WTC11 (cell line): ENCODE data around the gene NINJ2. TPM values are rescaled to one million over a fixed set of nuclear protein-coding genes. Genes with fewer than 3 reads are reported as not detected.
"Not testable (repeated sequence)": the region's sequence is repeated elsewhere in the genome, so short reads cannot be mapped to it uniquely, and the experiment has no call there.

ENCODE experiments used
- ATAC-seq: fragments of 200-7000 bp; cut with Tn5 transposase; 2 replicates; pipeline ENCODE4 v1.10.0; 2021; ENCODE audit warnings: mild to moderate bottlenecking, moderate library complexity
- CTCF ChIA-PET: fragments of 300-600 bp; sonication (Branson Sonifier 250); formaldehyde crosslinking; loops from one replicate; lab custom pipeline; 2021; ENCODE audit warnings: antibody characterized with exemption; lab: Charles Lee
- POLR2A ChIA-PET: fragments of 350-600 bp; sonication (Branson Sonifier 250); formaldehyde crosslinking; loops from one replicate; lab custom pipeline; 2021; ENCODE audit warnings: antibody characterized with exemption; lab: Charles Lee
- DNase-seq: peaks from one replicate; pipeline ENCODE4 v3.0.0; 2021; ENCODE audit warnings: low spot score
- H3K27ac Mint-ChIP-seq: 2 replicates; pipeline ENCODE4 v1.8.0; 2021; ENCODE audit warnings: mixed read lengths
- H3K27me3 Mint-ChIP-seq: 2 replicates; pipeline ENCODE4 v1.8.0; 2021; ENCODE audit warnings: low read depth, mild to moderate bottlenecking, moderate library complexity, mixed read lengths
- H3K36me3 Mint-ChIP-seq: 2 replicates; pipeline ENCODE4 v1.8.0; 2021; ENCODE audit warnings: mixed read lengths
- H3K4me1 Mint-ChIP-seq: 2 replicates; pipeline ENCODE4 v1.8.0; 2022; ENCODE audit warnings: mixed read lengths
- H3K4me3 Mint-ChIP-seq: 2 replicates; pipeline ENCODE4 v1.8.0; 2021; ENCODE audit warnings: mild to moderate bottlenecking, moderate library complexity, mixed read lengths
- H3K9me3 Mint-ChIP-seq: 2 replicates; pipeline ENCODE4 v1.8.0; 2021; ENCODE audit warnings: mixed read lengths
- ATF1 ChIP-seq: sonication (generic); formaldehyde crosslinking; IDR thresholded peaks from 2 replicates; pipeline ENCODE4 v1.8.1; 2023; ENCODE audit warnings: mild to moderate bottlenecking, moderate library complexity, missing genetic modification reagents
- CREM ChIP-seq: sonication (generic); formaldehyde crosslinking; IDR thresholded peaks from 2 replicates; pipeline ENCODE4 v1.8.1; 2022; ENCODE audit warnings: mild to moderate bottlenecking, missing genetic modification reagents, moderate library complexity
- ELF4 ChIP-seq: sonication (generic); formaldehyde crosslinking; IDR thresholded peaks from 2 replicates; pipeline ENCODE4 v1.8.1; 2022; ENCODE audit warnings: low read depth, mild to moderate bottlenecking, moderate library complexity, missing genetic modification reagents
- EMX1 ChIP-seq: fragments of 250-450 bp; sonication (Bioruptor Pico); IDR thresholded peaks from 2 replicates; pipeline ENCODE4 v1.8.0; 2021; ENCODE audit warnings: mild to moderate bottlenecking
- GABPB1 ChIP-seq: sonication (generic); formaldehyde crosslinking; IDR thresholded peaks from 2 replicates; pipeline ENCODE4 v1.8.1; 2023; ENCODE audit warnings: mild to moderate bottlenecking, missing genetic modification reagents
- GRHL2 ChIP-seq: fragments of 250-450 bp; sonication (Bioruptor Pico); IDR thresholded peaks from 2 replicates; pipeline ENCODE4 v1.8.0; 2022; ENCODE audit warnings: mild to moderate bottlenecking, moderate library complexity; ENCODE audit not compliant: insufficient replicate concordance, severe bottlenecking
- KAT7 ChIP-seq: sonication (generic); formaldehyde crosslinking; IDR thresholded peaks from 2 replicates; pipeline ENCODE4 v1.8.1; 2023; ENCODE audit warnings: missing genetic modification reagents, mild to moderate bottlenecking, borderline replicate concordance
- PRRX2 ChIP-seq: fragments of 250-450 bp; sonication (Bioruptor Pico); IDR thresholded peaks from 2 replicates; pipeline ENCODE4 v1.8.0; 2021; ENCODE audit warnings: mild to moderate bottlenecking
- TEAD1 ChIP-seq: sonication (generic); formaldehyde crosslinking; IDR thresholded peaks from 2 replicates; pipeline ENCODE4 v1.8.0; 2022; ENCODE audit warnings: mild to moderate bottlenecking, missing genetic modification reagents
- TEAD4 ChIP-seq: sonication (generic); formaldehyde crosslinking; IDR thresholded peaks from 2 replicates; pipeline ENCODE4 v1.8.0; 2022; ENCODE audit warnings: mild to moderate bottlenecking, missing genetic modification reagents
- TP53 ChIP-seq: sonication (generic); formaldehyde crosslinking; IDR thresholded peaks from 2 replicates; pipeline ENCODE4 v1.8.1; 2023; ENCODE audit warnings: mild to moderate bottlenecking, missing genetic modification reagents
- ZNF219 ChIP-seq: sonication (generic); formaldehyde crosslinking; IDR thresholded peaks from 2 replicates; pipeline ENCODE4 v1.8.0; 2023; ENCODE audit warnings: missing genetic modification reagents, mild to moderate bottlenecking, borderline replicate concordance
- ZNF232 ChIP-seq: sonication (generic); formaldehyde crosslinking; IDR thresholded peaks from 2 replicates; pipeline ENCODE4 v1.8.0; 2022; ENCODE audit warnings: mild to moderate bottlenecking, missing genetic modification reagents
- ZNF317 ChIP-seq: sonication (generic); formaldehyde crosslinking; IDR thresholded peaks from 2 replicates; pipeline ENCODE4 v1.8.1; 2023; ENCODE audit warnings: low read depth, mild to moderate bottlenecking, moderate library complexity, missing genetic modification reagents, borderline replicate concordance
- ZNF396 ChIP-seq: fragments of 250-450 bp; sonication (Bioruptor Pico); IDR thresholded peaks from 2 replicates; pipeline ENCODE4 v1.8.0; 2021; ENCODE audit warnings: mild to moderate bottlenecking, moderate library complexity, borderline replicate concordance
- ZNF671 ChIP-seq: fragments of 250-450 bp; sonication (Bioruptor Pico); IDR thresholded peaks from 2 replicates; pipeline ENCODE4 v1.8.0; 2021; ENCODE audit warnings: mild to moderate bottlenecking
- total RNA-seq: library from RNA; stranded (reverse); gene quantifications from 3 replicates; pipeline ENCODE4 v1.2.3, GENCODE V29; 2021
- TF ChIP-seq, protein P1 (sequence below): sonication (generic); formaldehyde crosslinking; IDR thresholded peaks from 2 replicates; pipeline ENCODE4 v1.8.1; 2022; ENCODE audit warnings: mild to moderate bottlenecking, moderate library complexity, missing genetic modification reagents
- TF ChIP-seq, protein P2 (sequence below): sonication (generic); formaldehyde crosslinking; IDR thresholded peaks from 2 replicates; pipeline ENCODE4 v1.8.0; 2023; ENCODE audit warnings: missing genetic modification reagents, mild to moderate bottlenecking, borderline replicate concordance
- TF ChIP-seq, protein P3 (sequence below): sonication (generic); formaldehyde crosslinking; conservative IDR thresholded peaks from 2 replicates; pipeline ENCODE4 v1.8.1; 2022; ENCODE audit warnings: mild to moderate bottlenecking, missing genetic modification reagents

Gene NINJ2
- total RNA-seq, 1 experiment from 2014 or later, result 0.42 TPM

DNA sequence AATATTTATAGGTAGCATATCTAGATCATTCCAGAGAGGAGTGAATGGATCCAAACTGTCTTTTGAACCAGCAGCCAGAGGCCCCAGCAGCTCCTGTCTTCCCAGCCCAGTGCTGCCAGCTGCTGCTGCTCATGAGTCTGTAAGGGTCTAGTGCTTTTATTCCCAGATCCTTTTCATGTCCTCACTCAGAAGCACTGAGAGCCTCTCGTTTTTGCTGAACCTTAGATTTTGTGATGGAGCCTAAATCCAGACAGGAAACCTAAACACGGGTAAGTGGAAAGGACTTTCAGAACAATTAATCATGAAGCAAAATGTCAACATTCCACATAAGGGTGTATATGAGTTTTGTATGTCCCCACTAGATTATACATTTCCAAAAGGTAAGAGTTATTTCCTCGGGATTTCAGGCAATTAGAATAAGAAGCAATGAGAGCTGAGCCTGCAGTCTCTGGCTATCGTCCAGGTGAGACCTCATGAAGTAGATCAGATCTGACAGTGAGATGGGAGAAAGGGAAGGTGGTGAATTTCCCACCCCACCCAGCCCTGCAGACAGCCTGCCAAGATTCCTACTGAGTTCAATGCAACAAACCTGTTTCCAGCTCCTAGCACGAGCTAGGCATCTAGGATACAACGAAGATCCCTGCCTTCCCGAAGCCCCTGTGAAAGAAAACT lies 84.4 kb downstream of the NINJ2 start:
- no peak for TF ChIP-seq KAT7
- no peak for TF ChIP-seq ATF1 (CRISPR knock-in tag)
- TF ChIP-seq ZNF396 (CRISPR knock-in tag), result no peak
- TF ChIP-seq ZNF317, result no peak
- TF ChIP-seq CREM (CRISPR knock-in tag), result no peak
- ATAC-seq (no peak), DNase-seq (no peak)
- ChIA-PET CTCF (interaction anchor here (0.6 to 1.8 kb wide), 4 partner anchors 8 to 172 kb away, joined by 3 to 9 read pairs (median 8); no protein-coding TSS in a partner anchor), POLR2A (interaction anchor here (0.7 kb wide), 1 partner anchor 172 kb away, joined by 3 read pairs; no protein-coding TSS in a partner anchor)
- Mint-ChIP-seq H3K4me1 (peaks cover 21% of the 10 kb centered on the region), H3K27me3 (peaks cover 12% of the 10 kb centered on the region), H3K9me3 (peaks cover 6% of the 10 kb centered on the region), H3K36me3 (no peaks in the 10 kb centered on the region; the same call in 1 of the 2 replicates), H3K4me3 (no peak overlapping the region), H3K27ac (peak overlapping the region; percentile 43; the same call in 1 of the 2 replicates)

DNA sequence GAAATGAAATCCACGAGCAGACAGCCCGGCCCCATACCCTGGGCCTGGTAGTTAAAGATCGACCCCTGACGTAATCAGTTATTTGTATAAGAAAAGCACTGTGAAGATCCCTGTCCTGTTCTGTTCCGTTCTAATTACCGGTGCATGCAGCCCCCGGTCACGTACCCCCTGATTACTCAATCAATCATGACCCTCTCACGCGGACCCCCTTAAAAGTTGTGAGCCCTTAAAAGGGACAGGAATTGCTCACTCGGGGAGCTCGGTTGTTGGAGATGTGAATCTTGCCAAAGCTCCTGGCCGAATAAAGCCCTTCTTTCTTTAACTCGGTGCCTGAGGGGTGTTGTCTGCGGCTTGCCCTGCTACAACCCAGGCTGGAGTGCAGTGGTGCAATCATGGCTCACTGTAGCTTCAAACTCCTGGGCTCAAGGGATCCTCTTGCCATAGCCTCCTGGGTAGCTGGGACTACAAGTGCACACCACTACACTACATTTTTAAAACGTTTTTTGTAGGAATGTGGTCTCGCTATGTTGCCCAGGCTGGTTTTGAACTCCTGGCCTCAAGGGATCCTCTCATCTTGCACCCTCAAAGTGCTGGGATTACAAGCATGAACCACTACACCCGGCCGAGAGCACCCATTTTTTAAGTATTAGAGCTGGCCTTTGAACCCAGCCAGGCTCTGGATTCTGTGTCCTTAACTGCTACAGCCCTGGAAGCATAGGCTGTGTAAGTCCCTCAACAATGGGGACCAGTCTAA lies 85.1 kb downstream of the NINJ2 start:
- not testable (repeated sequence) for H3K9me3 Mint-ChIP-seq, H3K36me3 Mint-ChIP-seq, ATAC-seq, DNase-seq, H3K27ac Mint-ChIP-seq, H3K4me3 Mint-ChIP-seq
- Mint-ChIP-seq H3K4me1 (peaks cover 21% of the 10 kb centered on the region), H3K27me3 (peaks cover 12% of the 10 kb centered on the region)
- ChIA-PET CTCF (interaction anchor here (0.6 to 1.8 kb wide), 2 partner anchors 44 to 172 kb away, joined by 3 to 8 read pairs; no protein-coding TSS in a partner anchor), POLR2A (interaction anchor here (0.7 kb wide), 1 partner anchor 173 kb away, joined by 3 read pairs; no protein-coding TSS in a partner anchor)
- TF ChIP-seq GABPB1 (CRISPR knock-in tag), result 0 out of 2 replicates have a peak, but pooled peaks have one; percentile 12

DNA sequence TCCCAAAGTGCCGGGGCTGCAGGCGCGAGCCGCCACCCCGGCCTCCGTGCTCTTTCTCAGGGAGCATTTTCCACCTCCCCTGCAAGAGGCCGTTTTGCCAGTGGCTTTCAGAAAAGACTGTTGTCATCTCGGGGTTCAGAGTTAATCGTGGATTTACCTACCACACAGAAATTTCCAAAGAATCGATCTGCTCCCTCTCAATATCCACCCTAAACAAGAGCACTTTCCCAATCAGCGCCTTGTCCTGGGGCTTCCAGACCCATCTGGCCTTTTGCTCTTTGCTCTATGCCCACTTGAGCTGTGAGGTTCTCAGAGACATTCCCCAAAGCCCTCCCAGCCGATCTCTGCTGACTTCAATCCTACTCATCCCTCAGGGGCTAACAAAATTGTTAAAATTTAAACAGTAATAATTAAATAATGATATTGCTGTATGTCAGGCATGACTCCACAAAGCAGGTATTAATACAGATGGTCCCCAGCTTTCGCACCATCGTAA lies 86.6 kb downstream of the NINJ2 start:
- ATAC-seq (no peak), DNase-seq (no peak)
- POLR2A ChIA-PET, result interaction anchor here (1.1 to 1.4 kb wide), 2 partner anchors 175 to 373 kb away, joined by 3 to 12 read pairs; partner anchors contain the start of genes RAD52 and WNK1
- no peak for TF ChIP-seq ZNF219
- TF ChIP-seq GRHL2 (CRISPR knock-in tag), result no peak
- CTCF ChIA-PET, result interaction anchor here (0.7 to 3.7 kb wide), 47 partner anchors 9 to 1084 kb away, joined by 3 to 63 read pairs (median 4); partner anchors contain the start of genes NINJ2, RAD52 and WNK1
- Mint-ChIP-seq H3K36me3 (peaks cover 2% of the 10 kb centered on the region; the same call in 1 of the 2 replicates), H3K4me3 (no peak overlapping the region), H3K4me1 (peaks cover 21% of the 10 kb centered on the region), H3K27me3 (peaks cover 12% of the 10 kb centered on the region), H3K27ac (no peak overlapping the region), H3K9me3 (peaks cover 8% of the 10 kb centered on the region)

DNA sequence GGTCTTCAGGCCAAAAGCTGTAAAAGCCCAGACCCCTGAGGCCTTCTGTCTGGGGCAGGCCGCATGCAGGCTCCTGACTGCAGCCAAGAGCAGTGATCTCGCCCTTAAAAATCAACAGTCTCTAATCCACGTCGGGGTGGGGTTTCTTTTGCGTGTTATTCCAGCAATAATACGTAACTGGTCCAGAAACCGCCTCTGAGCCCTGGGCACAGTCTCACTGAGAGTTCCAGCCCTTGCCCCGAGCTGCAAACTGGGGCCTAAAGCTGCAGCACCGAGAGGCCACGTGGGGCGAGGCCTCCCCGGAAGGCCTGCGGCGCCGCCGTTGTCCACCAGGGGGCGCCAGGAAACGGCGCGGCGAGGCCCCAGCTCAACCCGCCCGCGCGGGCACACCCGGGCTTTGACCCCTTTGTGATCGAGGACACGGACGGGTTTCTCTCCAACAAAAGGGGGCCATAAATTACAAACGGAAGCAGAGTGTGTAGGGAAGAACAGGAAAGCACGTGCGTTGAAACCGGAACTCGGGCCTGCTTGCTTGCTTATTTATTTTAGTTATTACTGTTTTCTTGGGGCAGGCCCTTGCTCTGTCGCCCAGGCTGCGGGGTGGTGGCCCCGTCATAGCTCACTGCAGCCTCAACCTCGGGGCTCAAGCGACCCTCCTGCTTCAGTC lies 87.2 kb downstream of the NINJ2 start:
- DNase-seq, result peak; percentile 83
- Mint-ChIP-seq H3K36me3 (peaks cover 2% of the 10 kb centered on the region; the same call in 1 of the 2 replicates), H3K27ac (no peak overlapping the region), H3K9me3 (peaks cover 8% of the 10 kb centered on the region), H3K4me1 (peaks cover 27% of the 10 kb centered on the region), H3K27me3 (peaks cover 12% of the 10 kb centered on the region), H3K4me3 (no peak overlapping the region)
- ATAC-seq, result peak; percentile 88
- CTCF ChIA-PET, result interaction anchor here (0.7 to 3.7 kb wide), 49 partner anchors 9 to 1085 kb away, joined by 3 to 63 read pairs (median 4); partner anchors contain the start of genes NINJ2, RAD52 and WNK1
- POLR2A ChIA-PET, result interaction anchor here (1.1 to 1.4 kb wide), 2 partner anchors 175 to 373 kb away, joined by 3 to 12 read pairs; partner anchors contain the start of genes RAD52 and WNK1
- no peak for TF ChIP-seq PRRX2 (CRISPR knock-in tag)
- TF ChIP-seq ELF4, result no peak
- TF ChIP-seq ZNF671, result no peak
- TF ChIP-seq TP53 (CRISPR knock-in tag), result 0 out of 2 replicates have a peak, but pooled peaks have one; percentile 38
- TF ChIP-seq, protein P1, sequence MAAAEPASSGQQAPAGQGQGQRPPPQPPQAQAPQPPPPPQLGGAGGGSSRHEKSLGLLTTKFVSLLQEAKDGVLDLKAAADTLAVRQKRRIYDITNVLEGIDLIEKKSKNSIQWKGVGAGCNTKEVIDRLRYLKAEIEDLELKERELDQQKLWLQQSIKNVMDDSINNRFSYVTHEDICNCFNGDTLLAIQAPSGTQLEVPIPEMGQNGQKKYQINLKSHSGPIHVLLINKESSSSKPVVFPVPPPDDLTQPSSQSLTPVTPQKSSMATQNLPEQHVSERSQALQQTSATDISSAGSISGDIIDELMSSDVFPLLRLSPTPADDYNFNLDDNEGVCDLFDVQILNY (CRISPR knock-in tag), result peak; percentile 61; the same call in 1 of the 2 replicates
- TF ChIP-seq, protein P2, sequence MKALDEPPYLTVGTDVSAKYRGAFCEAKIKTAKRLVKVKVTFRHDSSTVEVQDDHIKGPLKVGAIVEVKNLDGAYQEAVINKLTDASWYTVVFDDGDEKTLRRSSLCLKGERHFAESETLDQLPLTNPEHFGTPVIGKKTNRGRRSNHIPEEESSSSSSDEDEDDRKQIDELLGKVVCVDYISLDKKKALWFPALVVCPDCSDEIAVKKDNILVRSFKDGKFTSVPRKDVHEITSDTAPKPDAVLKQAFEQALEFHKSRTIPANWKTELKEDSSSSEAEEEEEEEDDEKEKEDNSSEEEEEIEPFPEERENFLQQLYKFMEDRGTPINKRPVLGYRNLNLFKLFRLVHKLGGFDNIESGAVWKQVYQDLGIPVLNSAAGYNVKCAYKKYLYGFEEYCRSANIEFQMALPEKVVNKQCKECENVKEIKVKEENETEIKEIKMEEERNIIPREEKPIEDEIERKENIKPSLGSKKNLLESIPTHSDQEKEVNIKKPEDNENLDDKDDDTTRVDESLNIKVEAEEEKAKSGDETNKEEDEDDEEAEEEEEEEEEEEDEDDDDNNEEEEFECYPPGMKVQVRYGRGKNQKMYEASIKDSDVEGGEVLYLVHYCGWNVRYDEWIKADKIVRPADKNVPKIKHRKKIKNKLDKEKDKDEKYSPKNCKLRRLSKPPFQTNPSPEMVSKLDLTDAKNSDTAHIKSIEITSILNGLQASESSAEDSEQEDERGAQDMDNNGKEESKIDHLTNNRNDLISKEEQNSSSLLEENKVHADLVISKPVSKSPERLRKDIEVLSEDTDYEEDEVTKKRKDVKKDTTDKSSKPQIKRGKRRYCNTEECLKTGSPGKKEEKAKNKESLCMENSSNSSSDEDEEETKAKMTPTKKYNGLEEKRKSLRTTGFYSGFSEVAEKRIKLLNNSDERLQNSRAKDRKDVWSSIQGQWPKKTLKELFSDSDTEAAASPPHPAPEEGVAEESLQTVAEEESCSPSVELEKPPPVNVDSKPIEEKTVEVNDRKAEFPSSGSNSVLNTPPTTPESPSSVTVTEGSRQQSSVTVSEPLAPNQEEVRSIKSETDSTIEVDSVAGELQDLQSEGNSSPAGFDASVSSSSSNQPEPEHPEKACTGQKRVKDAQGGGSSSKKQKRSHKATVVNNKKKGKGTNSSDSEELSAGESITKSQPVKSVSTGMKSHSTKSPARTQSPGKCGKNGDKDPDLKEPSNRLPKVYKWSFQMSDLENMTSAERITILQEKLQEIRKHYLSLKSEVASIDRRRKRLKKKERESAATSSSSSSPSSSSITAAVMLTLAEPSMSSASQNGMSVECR (CRISPR knock-in tag), result no peak
- TF ChIP-seq ZNF232 (CRISPR knock-in tag), result no peak
- TF ChIP-seq, protein P3, sequence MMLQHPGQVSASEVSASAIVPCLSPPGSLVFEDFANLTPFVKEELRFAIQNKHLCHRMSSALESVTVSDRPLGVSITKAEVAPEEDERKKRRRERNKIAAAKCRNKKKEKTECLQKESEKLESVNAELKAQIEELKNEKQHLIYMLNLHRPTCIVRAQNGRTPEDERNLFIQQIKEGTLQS, result no peak
- 0 out of 2 replicates have a peak, but pooled peaks have one; percentile 22 for TF ChIP-seq TEAD1 (CRISPR knock-in tag)
- TF ChIP-seq GABPB1 (CRISPR knock-in tag), result peak; percentile 45; the same call in 1 of the 2 replicates
- TF ChIP-seq TEAD4 (CRISPR knock-in tag), result no peak
- TF ChIP-seq EMX1 (CRISPR knock-in tag), result no peak
